GM19025 (cell line): ENCODE measurements around the gene MIA.
"Not testable (repeated sequence)": the region's sequence is repeated elsewhere in the genome, so short reads cannot be mapped to it uniquely, and the experiment has no call there.

Experiments
- ATAC-seq: cut with Tn5 transposase; IDR thresholded peaks from one replicate; pipeline ENCODE4 v1.9.1; 2021; ENCODE audit warnings: mild to moderate bottlenecking, low read depth, moderate library complexity; ENCODE audit not compliant: unreplicated experiment

The MIA gene

GRCh38 chr19:40815223-40815622 lies 39.9 kb downstream of the MIA start:
- no peak for ATAC-seq

GRCh38 chr19:40818480-40819399 lies 43.4 kb downstream of the MIA start:
- peak; percentile 70 for ATAC-seq

- ATAC-seq: not testable (repeated sequence)
These were observed 44.3 kb downstream of the MIA start for GRCh38 chr19:40819479-40820234.

- no peak for ATAC-seq
These were observed 46.8 kb downstream of the MIA start for GRCh38 chr19:40822161-40822560.

- ATAC-seq: not testable (repeated sequence)
These were observed 47.6 kb downstream of the MIA start for GRCh38 chr19:40822704-40823553.

- not testable (repeated sequence) for ATAC-seq
These were observed 49.6 kb downstream of the MIA start for GRCh38 chr19:40824916-40825315.

- ATAC-seq: not testable (repeated sequence)
These were observed 50.3 kb downstream of the MIA start for GRCh38 chr19:40825460-40826095.

- ATAC-seq: not testable (repeated sequence)
These were observed 51.0 kb downstream of the MIA start for GRCh38 chr19:40826312-40826698.

- ATAC-seq: not testable (repeated sequence)
These were observed 51.5 kb downstream of the MIA start for GRCh38 chr19:40826699-40827385.
